ENCODE data around the gene TRPV2.
"Not testable (repeated sequence)": the region's sequence is repeated elsewhere in the genome, so short reads cannot be mapped to it uniquely, and the experiment has no call there.

DNA sequence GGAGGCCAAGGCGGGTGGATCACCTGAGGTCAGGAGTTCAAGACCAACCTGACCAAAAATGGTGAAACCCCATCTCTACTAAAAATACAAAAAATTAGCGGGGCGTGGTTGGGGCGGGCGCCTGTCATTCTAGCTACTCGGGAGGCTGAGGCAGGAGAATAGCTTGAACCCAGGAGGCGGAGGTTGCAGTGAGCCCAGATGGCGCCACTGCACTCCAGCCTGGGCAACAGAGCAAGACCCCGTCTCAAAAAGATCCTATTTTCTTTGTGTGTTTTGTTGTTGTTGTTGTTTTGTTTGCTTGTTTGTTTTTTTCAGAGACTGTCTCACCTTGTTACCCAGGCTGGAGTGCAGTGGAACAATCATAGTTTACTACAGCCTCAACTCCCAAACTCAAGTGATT is 11.5 kb upstream of the TRPV2 start:
- TF ChIP-seq MAFK (IDR thresholded peaks at IDR 0.05; ENCODE audit: low read depth, low read length); CTCF (conservative IDR thresholded peaks at IDR 0.05; ENCODE audit: low read depth, low read length); CHD1 (IDR thresholded peaks at IDR 0.05; ENCODE audit: low read depth, low read length); BHLHE40 (IDR thresholded peaks at IDR 0.05; ENCODE audit: low read depth, low read length): not testable (repeated sequence)

All from IMR-90 (cell line).